HEK293 (cell line): ENCODE measurements around the gene MAT2A.

Source experiments
- CTCF ChIA-PET: fragments of 350-600 bp; formaldehyde crosslinking; extraction: SDS; loops from one replicate; lab custom pipeline; 2021; ENCODE audit warnings: antibody characterized with exemption; lab: Yijun Ruan, JAX
- POLR2A ChIA-PET: fragments of 300-600 bp; formaldehyde crosslinking; extraction: SDS; loops from one replicate; lab custom pipeline; 2020; ENCODE audit warnings: antibody characterized with exemption, inconsistent platforms; lab: Yijun Ruan, JAX
- H3K27ac ChIP-seq: fragments of 200-500 bp; sonication (Bioruptor generic); 2 replicates; pipeline ENCODE4 v1.5.1; 2014; ENCODE audit warnings: low read depth, low read length, control low read depth, inconsistent platforms; ENCODE audit errors: extremely low read depth
- H3K36me3 ChIP-seq, 2 experiments: fragments of 200-500 bp in 1 of 2; sonication (Bioruptor generic) in 1 of 2; 1 replicate in 1 of 2; 2 replicates in 1 of 2; pipeline ENCODE4 v1.5.1; 2014 to 2017; ENCODE audit warnings: inconsistent platforms in 2 of 2, low read length in 2 of 2; ENCODE audit not compliant: control insufficient read depth in 2 of 2, insufficient read depth in 1 of 2
- H3K4me1 ChIP-seq: fragments of 200-500 bp; sonication (Bioruptor generic); 2 replicates; pipeline ENCODE4 v1.5.1; 2014; ENCODE audit warnings: mild to moderate bottlenecking, low read length, inconsistent platforms; ENCODE audit not compliant: control insufficient read depth, insufficient read depth
- H3K4me3 ChIP-seq: 2 replicates; pipeline ENCODE4 v1.5.1; 2011; ENCODE audit warnings: low read depth, mild to moderate bottlenecking, control low read depth, low read length, moderate library complexity
- H3K9me3 ChIP-seq: fragments of 200-500 bp; sonication (Bioruptor generic); 2 replicates; pipeline ENCODE4 v1.5.1; 2014; ENCODE audit warnings: low read depth, low read length, inconsistent platforms; ENCODE audit not compliant: control insufficient read depth, insufficient read depth
- GLIS2 ChIP-seq: fragments of 450-650 bp; formaldehyde crosslinking; IDR thresholded peaks from 2 replicates; pipeline ENCODE4 v1.5.1; 2016; ENCODE audit warnings: missing biosample characterization, missing genetic modification characterization
- MYNN ChIP-seq: fragments of 450-650 bp; formaldehyde crosslinking; IDR thresholded peaks from 2 replicates; pipeline ENCODE4 v1.5.1; 2016; ENCODE audit warnings: missing biosample characterization, missing genetic modification characterization, borderline replicate concordance
- PRDM10 ChIP-seq: fragments of 450-650 bp; formaldehyde crosslinking; IDR thresholded peaks from 2 replicates; pipeline ENCODE4 v1.5.1; 2016; ENCODE audit warnings: missing biosample characterization, missing genetic modification characterization
- WT1 ChIP-seq: fragments of 450-650 bp; formaldehyde crosslinking; IDR thresholded peaks from 2 replicates; pipeline ENCODE4 v1.5.1; 2016; ENCODE audit warnings: missing biosample characterization, missing genetic modification characterization
- YY2 ChIP-seq: fragments of 450-650 bp; formaldehyde crosslinking; IDR thresholded peaks from 2 replicates; pipeline ENCODE4 v1.5.1; 2016; ENCODE audit warnings: missing biosample characterization, missing genetic modification characterization
- ZBTB20 ChIP-seq: fragments of 450-650 bp; formaldehyde crosslinking; IDR thresholded peaks from 2 replicates; pipeline ENCODE4 v1.5.1; 2016; ENCODE audit warnings: missing biosample characterization, missing genetic modification characterization
- ZIC2 ChIP-seq: fragments of 450-650 bp; formaldehyde crosslinking; IDR thresholded peaks from 2 replicates; pipeline ENCODE4 v1.5.1; 2016; ENCODE audit warnings: missing biosample characterization, missing genetic modification characterization
- ZNF175 ChIP-seq: fragments of 450-650 bp; formaldehyde crosslinking; IDR thresholded peaks from 2 replicates; pipeline ENCODE4 v1.5.1; 2016; ENCODE audit warnings: missing biosample characterization, missing genetic modification characterization
- ZNF324 ChIP-seq: fragments of 450-650 bp; formaldehyde crosslinking; IDR thresholded peaks from 2 replicates; pipeline ENCODE4 v1.5.1; 2016; ENCODE audit warnings: missing biosample characterization, missing genetic modification characterization
- ZNF449 ChIP-seq: fragments of 450-650 bp; formaldehyde crosslinking; IDR thresholded peaks from 2 replicates; pipeline ENCODE4 v1.5.1; 2017; ENCODE audit warnings: missing biosample characterization, mild to moderate bottlenecking, missing genetic modification characterization, moderate library complexity
- ZNF629 ChIP-seq: fragments of 450-650 bp; formaldehyde crosslinking; IDR thresholded peaks from 2 replicates; pipeline ENCODE4 v1.5.1; 2017; ENCODE audit warnings: missing biosample characterization, missing genetic modification characterization
- ZNF747 ChIP-seq: fragments of 450-650 bp; formaldehyde crosslinking; IDR thresholded peaks from 2 replicates; pipeline ENCODE4 v1.5.1; 2016; ENCODE audit warnings: missing biosample characterization, missing genetic modification characterization
- ZXDB ChIP-seq: fragments of 450-650 bp; formaldehyde crosslinking; IDR thresholded peaks from 2 replicates; pipeline ENCODE4 v1.5.1; 2016; ENCODE audit warnings: missing biosample characterization, missing genetic modification characterization
- TF ChIP-seq, protein P1 (sequence below): fragments of 450-650 bp; formaldehyde crosslinking; IDR thresholded peaks from 2 replicates; pipeline ENCODE4 v1.5.1; 2016; ENCODE audit warnings: missing biosample characterization, missing genetic modification characterization
- TF ChIP-seq, protein P2 (sequence below): fragments of 450-650 bp; formaldehyde crosslinking; IDR thresholded peaks from 2 replicates; pipeline ENCODE4 v1.5.1; 2016; ENCODE audit warnings: missing biosample characterization, missing genetic modification characterization, low read depth

Gene MAT2A

GRCh38 chr2:85561280-85562212 is 22.6 kb downstream of the MAT2A start, which contains the start of gene GGCX (continued):
- TF ChIP-seq ZIC2 (tag by site-specific recombination) (no peak), ZNF449 (tag by site-specific recombination) (no peak), ZNF629 (tag by site-specific recombination) (0 out of 2 replicates have a peak, but pooled peaks have one; percentile 44), MYNN (no peak), GLIS2 (tag by site-specific recombination) (peak; percentile 39; the same call in 1 of the 2 replicates), ZXDB (tag by site-specific recombination) (peak; percentile 98), ZBTB20 (peak; percentile 54; the same call in 1 of the 2 replicates), ZNF175 (tag by site-specific recombination) (no peak), ZNF324 (tag by site-specific recombination) (no peak)
- TF ChIP-seq, protein P1, sequence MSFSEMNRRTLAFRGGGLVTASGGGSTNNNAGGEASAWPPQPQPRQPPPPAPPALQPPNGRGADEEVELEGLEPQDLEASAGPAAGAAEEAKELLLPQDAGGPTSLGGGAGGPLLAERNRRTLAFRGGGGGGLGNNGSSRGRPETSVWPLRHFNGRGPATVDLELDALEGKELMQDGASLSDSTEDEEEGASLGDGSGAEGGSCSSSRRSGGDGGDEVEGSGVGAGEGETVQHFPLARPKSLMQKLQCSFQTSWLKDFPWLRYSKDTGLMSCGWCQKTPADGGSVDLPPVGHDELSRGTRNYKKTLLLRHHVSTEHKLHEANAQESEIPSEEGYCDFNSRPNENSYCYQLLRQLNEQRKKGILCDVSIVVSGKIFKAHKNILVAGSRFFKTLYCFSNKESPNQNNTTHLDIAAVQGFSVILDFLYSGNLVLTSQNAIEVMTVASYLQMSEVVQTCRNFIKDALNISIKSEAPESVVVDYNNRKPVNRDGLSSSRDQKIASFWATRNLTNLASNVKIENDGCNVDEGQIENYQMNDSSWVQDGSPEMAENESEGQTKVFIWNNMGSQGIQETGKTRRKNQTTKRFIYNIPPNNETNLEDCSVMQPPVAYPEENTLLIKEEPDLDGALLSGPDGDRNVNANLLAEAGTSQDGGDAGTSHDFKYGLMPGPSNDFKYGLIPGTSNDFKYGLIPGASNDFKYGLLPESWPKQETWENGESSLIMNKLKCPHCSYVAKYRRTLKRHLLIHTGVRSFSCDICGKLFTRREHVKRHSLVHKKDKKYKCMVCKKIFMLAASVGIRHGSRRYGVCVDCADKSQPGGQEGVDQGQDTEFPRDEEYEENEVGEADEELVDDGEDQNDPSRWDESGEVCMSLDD (tag by site-specific recombination): peak; percentile 46; the same call in 1 of the 2 replicates

GRCh38 chr2:85564144-85564563 is 25.2 kb downstream of the MAT2A start:
- POLR2A ChIA-PET: interaction anchor here (0.6 to 1.0 kb wide), 4 partner anchors 13 to 92 kb away, joined by 3 to 4 read pairs (median 4); partner anchors contain the start of gene MAT2A

More at GRCh38 chr2:85564144-85564563, 25.2 kb downstream of the MAT2A start:
- CTCF ChIA-PET: no interaction called here
- Histone ChIP-seq H3K9me3 (no peaks in the 10 kb centered on the region), H3K36me3 (peaks cover 0 to under 1% of the 10 kb centered on the region in 2 experiments; a peak in 1 of 3 replicates), H3K27ac (no peak overlapping the region), H3K4me1 (no peaks in the 10 kb centered on the region), H3K4me3 (no peak overlapping the region)
- peak; percentile 22; the same call in 1 of the 2 replicates for TF ChIP-seq YY2
- TF ChIP-seq WT1 (tag by site-specific recombination): no peak
- peak; percentile 97 for TF ChIP-seq PRDM10 (tag by site-specific recombination)
- TF ChIP-seq, protein P2, sequence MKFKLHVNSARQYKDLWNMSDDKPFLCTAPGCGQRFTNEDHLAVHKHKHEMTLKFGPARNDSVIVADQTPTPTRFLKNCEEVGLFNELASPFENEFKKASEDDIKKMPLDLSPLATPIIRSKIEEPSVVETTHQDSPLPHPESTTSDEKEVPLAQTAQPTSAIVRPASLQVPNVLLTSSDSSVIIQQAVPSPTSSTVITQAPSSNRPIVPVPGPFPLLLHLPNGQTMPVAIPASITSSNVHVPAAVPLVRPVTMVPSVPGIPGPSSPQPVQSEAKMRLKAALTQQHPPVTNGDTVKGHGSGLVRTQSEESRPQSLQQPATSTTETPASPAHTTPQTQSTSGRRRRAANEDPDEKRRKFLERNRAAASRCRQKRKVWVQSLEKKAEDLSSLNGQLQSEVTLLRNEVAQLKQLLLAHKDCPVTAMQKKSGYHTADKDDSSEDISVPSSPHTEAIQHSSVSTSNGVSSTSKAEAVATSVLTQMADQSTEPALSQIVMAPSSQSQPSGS: peak; percentile 52; the same call in 1 of the 2 replicates
- no peak for TF ChIP-seq ZNF747 (tag by site-specific recombination)
